HepG2 (cell line): ENCODE data around the gene NRSN2. TPM values are rescaled to one million over a fixed set of nuclear protein-coding genes. Genes with fewer than 3 reads are reported as not detected.
A peak's percentile ranks its signal among the peaks of the same experiment; 100 is the strongest.

Experiments
- CEBPG ChIP-seq: IDR thresholded peaks from 2 replicates; pipeline ENCODE4 v1.6.1; 2016
- HNF4A ChIP-seq: sonication (generic); formaldehyde crosslinking; IDR thresholded peaks from 2 replicates; pipeline ENCODE4 v1.4.0; 2020; ENCODE audit warnings: missing genetic modification reagents
- HNRNPUL1 ChIP-seq: fragments of 200-400 bp; formaldehyde crosslinking; IDR thresholded peaks from 2 replicates; pipeline ENCODE4 v1.6.1; 2017; ENCODE audit warnings: low read depth, mild to moderate bottlenecking, low read length, moderate library complexity
- POLR2A ChIP-seq, 2 experiments: IDR thresholded peaks; 2 replicates each; pipeline ENCODE4 v1.6.1; 2011; ENCODE audit warnings: low read depth in 2 of 2, low read length in 2 of 2, mild to moderate bottlenecking in 1 of 2, moderate library complexity in 1 of 2; ENCODE audit not compliant: insufficient read depth in 1 of 2
- SOX5 ChIP-seq: IDR thresholded peaks from 2 replicates; pipeline ENCODE4 v1.6.1; 2016; ENCODE audit warnings: borderline replicate concordance
- STAG1 ChIP-seq: sonication (generic); formaldehyde crosslinking; IDR thresholded peaks from 2 replicates; pipeline ENCODE4 v1.4.0; 2020; ENCODE audit warnings: missing genetic modification reagents
- ZNF44 ChIP-seq: sonication (generic); formaldehyde crosslinking; IDR thresholded peaks from 2 replicates; pipeline ENCODE4 v1.5.1; 2020; ENCODE audit warnings: mild to moderate bottlenecking, missing genetic modification reagents
- ZNF496 ChIP-seq: sonication (generic); formaldehyde crosslinking; IDR thresholded peaks from 2 replicates; pipeline ENCODE4 v1.8.1; 2023; ENCODE audit warnings: mild to moderate bottlenecking, moderate library complexity, missing genetic modification reagents; ENCODE audit not compliant: insufficient replicate concordance
- ZNF747 ChIP-seq: sonication (generic); formaldehyde crosslinking; IDR thresholded peaks from 2 replicates; pipeline ENCODE4 v1.8.1; 2023; ENCODE audit warnings: missing genetic modification reagents, mild to moderate bottlenecking, borderline replicate concordance
- ZSCAN25 ChIP-seq: sonication (generic); formaldehyde crosslinking; IDR thresholded peaks from 2 replicates; pipeline ENCODE4 v1.8.0; 2022; ENCODE audit warnings: mild to moderate bottlenecking, missing genetic modification reagents
- polyA plus RNA-seq, 8 experiments: library from polyadenylated mRNA; depleted of rRNA in 3 of 8; stranded (reverse) in 7 of 8; unstranded in 1 of 8; fragments of >200 nt; fragmentation: Illumina TruSeq in 4 of 8; extraction: Trizol in 4 of 8; gene quantifications; 2 replicates each; pipeline versions ENCODE4 v1.2.1 to v1.2.3, GENCODE V29; 2011 to 2016; ENCODE audit warnings: low read depth in 4 of 8, missing spikeins in 1 of 8, mixed read lengths in 1 of 8; ENCODE audit not compliant: insufficient read depth in 1 of 8
- total RNA-seq, 5 experiments: library from RNA; depleted of rRNA; stranded (reverse); fragments of >200 nt; fragmentation: Illumina TruSeq; extraction: Trizol; gene quantifications; 2 replicates each; pipeline ENCODE4 v1.2.3, GENCODE V29; 2016; ENCODE audit warnings: low read depth in 1 of 5
- TF ChIP-seq, protein P1 (sequence below), 2 experiments: fragments of 450-650 bp in 1 of 2; sonication (generic) in 1 of 2; formaldehyde crosslinking in 1 of 2; IDR thresholded peaks; 2 replicates each; pipeline versions ENCODE4 v1.6.1 to v1.8.0; 2016 to 2022; ENCODE audit warnings: antibody characterized with exemption in 1 of 2, mild to moderate bottlenecking in 1 of 2, missing genetic modification reagents in 1 of 2
- TF ChIP-seq, protein P2 (sequence below): sonication (generic); formaldehyde crosslinking; IDR thresholded peaks from 2 replicates; pipeline ENCODE4 v1.4.0; 2020; ENCODE audit warnings: missing genetic modification reagents, borderline replicate concordance
- TF ChIP-seq, protein P3 (sequence below): sonication (generic); formaldehyde crosslinking; IDR thresholded peaks from 2 replicates; pipeline ENCODE4 v1.4.0; 2020; ENCODE audit warnings: missing genetic modification reagents, borderline replicate concordance
- TF ChIP-seq, protein P4 (sequence below): sonication (generic); formaldehyde crosslinking; IDR thresholded peaks from 2 replicates; pipeline ENCODE4 v1.4.0; 2020; ENCODE audit warnings: missing genetic modification reagents

NRSN2 gene
- total and polyA plus RNA-seq, 2 of the 13 experiments (the other 11 are each of a cell fraction or from before 2014, with no cell fraction given), result 32.3 to 49.4 TPM

DNA sequence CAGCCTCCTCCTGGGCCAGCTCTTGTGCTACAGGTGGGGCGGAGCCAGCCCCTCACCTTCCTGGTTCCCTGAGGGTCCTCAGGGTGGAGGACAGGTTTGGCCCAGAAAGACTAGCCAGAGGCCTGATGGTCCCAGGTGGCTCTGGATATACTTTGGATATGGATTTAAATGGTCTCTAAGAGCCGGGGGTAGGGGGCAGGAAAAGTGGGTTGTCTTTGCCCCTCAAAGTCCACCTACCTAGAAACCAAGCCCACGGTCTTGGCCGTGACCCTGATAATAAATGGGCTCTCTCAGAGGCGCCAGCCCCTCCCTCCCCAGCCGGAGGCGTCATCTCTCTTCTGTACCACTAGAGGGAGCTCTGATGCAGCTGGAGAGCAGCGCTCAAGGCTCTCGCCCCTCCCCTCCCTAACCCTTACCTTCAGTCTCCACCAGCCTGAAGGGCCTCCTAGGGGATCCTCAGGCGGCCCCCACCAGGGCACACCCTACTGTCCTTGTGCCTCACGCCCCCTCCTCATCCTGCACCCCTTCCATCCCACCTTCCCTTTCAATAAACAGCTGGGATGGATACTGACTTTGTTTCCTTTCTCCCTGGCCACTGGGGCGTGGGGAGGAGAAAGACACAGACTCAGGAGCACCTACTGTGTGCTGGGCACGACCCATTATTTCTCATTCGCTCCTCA, 7.5 kb downstream of the NRSN2 start (continued):
- TF ChIP-seq, protein P1, sequence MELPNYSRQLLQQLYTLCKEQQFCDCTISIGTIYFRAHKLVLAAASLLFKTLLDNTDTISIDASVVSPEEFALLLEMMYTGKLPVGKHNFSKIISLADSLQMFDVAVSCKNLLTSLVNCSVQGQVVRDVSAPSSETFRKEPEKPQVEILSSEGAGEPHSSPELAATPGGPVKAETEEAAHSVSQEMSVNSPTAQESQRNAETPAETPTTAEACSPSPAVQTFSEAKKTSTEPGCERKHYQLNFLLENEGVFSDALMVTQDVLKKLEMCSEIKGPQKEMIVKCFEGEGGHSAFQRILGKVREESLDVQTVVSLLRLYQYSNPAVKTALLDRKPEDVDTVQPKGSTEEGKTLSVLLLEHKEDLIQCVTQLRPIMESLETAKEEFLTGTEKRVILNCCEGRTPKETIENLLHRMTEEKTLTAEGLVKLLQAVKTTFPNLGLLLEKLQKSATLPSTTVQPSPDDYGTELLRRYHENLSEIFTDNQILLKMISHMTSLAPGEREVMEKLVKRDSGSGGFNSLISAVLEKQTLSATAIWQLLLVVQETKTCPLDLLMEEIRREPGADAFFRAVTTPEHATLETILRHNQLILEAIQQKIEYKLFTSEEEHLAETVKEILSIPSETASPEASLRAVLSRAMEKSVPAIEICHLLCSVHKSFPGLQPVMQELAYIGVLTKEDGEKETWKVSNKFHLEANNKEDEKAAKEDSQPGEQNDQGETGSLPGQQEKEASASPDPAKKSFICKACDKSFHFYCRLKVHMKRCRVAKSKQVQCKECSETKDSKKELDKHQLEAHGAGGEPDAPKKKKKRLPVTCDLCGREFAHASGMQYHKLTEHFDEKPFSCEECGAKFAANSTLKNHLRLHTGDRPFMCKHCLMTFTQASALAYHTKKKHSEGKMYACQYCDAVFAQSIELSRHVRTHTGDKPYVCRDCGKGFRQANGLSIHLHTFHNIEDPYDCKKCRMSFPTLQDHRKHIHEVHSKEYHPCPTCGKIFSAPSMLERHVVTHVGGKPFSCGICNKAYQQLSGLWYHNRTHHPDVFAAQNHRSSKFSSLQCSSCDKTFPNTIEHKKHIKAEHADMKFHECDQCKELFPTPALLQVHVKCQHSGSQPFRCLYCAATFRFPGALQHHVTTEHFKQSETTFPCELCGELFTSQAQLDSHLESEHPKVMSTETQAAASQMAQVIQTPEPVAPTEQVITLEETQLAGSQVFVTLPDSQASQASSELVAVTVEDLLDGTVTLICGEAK (IDR thresholded peaks at IDR 0.05), result no peak
- TF ChIP-seq, protein P1 (CRISPR knock-in tag; IDR thresholded peaks at IDR 0.05), result no peak
- TF ChIP-seq STAG1 (CRISPR knock-in tag) (peak; percentile 98), CEBPG (peak; percentile 27; the same call in 1 of the 2 replicates), SOX5 (CRISPR knock-in tag) (peak; percentile 70; the same call in 1 of the 2 replicates), POLR2A (IDR thresholded peaks at IDR 0.05; ENCODE audit: insufficient read depth in 1 of 2, low read depth in 2 of 2, low read length in 2 of 2) (peak in 1 of 2 experiments; percentile 27; a peak in 1 of 4 replicates), ZNF747 (CRISPR knock-in tag) (no peak), HNF4A (CRISPR knock-in tag) (no peak), ZSCAN25 (CRISPR knock-in tag) (peak; percentile 87), ZNF44 (CRISPR knock-in tag) (peak; percentile 78; the same call in 1 of the 2 replicates), HNRNPUL1 (no peak), ZNF496 (CRISPR knock-in tag) (no peak)
- TF ChIP-seq, protein P2, sequence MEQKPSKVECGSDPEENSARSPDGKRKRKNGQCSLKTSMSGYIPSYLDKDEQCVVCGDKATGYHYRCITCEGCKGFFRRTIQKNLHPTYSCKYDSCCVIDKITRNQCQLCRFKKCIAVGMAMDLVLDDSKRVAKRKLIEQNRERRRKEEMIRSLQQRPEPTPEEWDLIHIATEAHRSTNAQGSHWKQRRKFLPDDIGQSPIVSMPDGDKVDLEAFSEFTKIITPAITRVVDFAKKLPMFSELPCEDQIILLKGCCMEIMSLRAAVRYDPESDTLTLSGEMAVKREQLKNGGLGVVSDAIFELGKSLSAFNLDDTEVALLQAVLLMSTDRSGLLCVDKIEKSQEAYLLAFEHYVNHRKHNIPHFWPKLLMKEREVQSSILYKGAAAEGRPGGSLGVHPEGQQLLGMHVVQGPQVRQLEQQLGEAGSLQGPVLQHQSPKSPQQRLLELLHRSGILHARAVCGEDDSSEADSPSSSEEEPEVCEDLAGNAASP (CRISPR knock-in tag), result peak; percentile 67
- TF ChIP-seq, protein P3, sequence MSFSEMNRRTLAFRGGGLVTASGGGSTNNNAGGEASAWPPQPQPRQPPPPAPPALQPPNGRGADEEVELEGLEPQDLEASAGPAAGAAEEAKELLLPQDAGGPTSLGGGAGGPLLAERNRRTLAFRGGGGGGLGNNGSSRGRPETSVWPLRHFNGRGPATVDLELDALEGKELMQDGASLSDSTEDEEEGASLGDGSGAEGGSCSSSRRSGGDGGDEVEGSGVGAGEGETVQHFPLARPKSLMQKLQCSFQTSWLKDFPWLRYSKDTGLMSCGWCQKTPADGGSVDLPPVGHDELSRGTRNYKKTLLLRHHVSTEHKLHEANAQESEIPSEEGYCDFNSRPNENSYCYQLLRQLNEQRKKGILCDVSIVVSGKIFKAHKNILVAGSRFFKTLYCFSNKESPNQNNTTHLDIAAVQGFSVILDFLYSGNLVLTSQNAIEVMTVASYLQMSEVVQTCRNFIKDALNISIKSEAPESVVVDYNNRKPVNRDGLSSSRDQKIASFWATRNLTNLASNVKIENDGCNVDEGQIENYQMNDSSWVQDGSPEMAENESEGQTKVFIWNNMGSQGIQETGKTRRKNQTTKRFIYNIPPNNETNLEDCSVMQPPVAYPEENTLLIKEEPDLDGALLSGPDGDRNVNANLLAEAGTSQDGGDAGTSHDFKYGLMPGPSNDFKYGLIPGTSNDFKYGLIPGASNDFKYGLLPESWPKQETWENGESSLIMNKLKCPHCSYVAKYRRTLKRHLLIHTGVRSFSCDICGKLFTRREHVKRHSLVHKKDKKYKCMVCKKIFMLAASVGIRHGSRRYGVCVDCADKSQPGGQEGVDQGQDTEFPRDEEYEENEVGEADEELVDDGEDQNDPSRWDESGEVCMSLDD (CRISPR knock-in tag), result no peak
- TF ChIP-seq, protein P4, sequence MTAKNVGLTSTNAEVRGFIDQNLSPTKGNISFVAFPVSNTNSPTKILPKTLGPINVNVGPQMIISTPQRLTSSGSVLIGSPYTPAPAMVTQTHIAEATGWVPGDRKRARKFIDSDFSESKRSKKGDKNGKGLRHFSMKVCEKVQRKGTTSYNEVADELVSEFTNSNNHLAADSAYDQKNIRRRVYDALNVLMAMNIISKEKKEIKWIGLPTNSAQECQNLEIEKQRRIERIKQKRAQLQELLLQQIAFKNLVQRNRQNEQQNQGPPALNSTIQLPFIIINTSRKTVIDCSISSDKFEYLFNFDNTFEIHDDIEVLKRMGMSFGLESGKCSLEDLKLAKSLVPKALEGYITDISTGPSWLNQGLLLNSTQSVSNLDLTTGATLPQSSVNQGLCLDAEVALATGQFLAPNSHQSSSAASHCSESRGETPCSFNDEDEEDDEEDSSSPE (CRISPR knock-in tag), result 0 out of 2 replicates have a peak, but pooled peaks have one; percentile 18
